Measurements from ENCODE around the gene CSRNP3.

CSRNP3 gene

GRCh38 chr2:165469417-165469816 lies at the start of gene CSRNP3:
TSS of gene CSRNP3 (plus strand) at chr2:165469698. CDS start at chr2:165595066, 125,368 bp downstream.
- no peak for DNase-seq

GRCh38 chr2:165420231-165420630 lies 49.3 kb upstream of the CSRNP3 start:
- no peak for DNase-seq

DNA sequence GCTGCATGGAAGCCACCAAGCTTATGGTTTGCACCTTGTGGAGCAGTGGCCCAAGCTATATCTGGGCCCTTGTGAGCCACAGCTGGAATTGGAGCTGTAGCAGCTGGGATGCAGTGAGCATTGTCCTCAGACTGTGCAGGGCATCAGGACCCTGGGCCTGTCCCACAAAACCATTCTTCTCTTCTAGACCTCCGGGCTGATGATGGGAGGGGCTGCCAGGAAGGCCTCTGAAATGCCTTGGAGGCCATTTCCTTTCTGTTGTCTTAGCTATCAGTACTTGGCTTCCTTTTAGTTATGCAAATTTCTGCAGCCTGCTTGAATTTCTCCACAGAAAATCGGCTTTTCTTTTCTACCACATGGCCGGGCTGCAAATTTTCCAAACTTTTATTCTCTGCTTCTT lies 46.4 kb upstream of the CSRNP3 start:
- DNase-seq, result no peak

GRCh38 chr2:165425556-165425955 lies 43.9 kb upstream of the CSRNP3 start:
- no peak for DNase-seq

DNA sequence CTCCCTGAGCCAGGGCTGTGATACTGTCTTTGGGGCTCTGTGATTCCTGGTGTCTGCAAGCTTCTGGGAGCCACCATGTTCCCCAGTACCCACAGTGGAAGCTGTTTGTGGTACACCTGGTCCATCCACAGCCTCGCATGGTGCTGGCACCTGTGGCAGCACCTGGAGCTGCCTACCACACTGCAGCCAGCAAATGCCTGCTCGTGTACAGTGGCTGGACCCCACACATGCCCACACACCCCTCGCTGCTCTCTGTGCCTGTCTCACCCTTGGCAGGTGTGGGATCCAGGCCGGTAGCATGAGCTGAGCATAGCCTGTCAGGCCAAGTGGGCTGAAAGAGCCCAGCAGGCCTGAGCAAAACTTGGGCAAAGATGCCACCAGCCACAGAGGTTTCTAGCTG lies 41.8 kb upstream of the CSRNP3 start:
- DNase-seq, result no peak

DNA sequence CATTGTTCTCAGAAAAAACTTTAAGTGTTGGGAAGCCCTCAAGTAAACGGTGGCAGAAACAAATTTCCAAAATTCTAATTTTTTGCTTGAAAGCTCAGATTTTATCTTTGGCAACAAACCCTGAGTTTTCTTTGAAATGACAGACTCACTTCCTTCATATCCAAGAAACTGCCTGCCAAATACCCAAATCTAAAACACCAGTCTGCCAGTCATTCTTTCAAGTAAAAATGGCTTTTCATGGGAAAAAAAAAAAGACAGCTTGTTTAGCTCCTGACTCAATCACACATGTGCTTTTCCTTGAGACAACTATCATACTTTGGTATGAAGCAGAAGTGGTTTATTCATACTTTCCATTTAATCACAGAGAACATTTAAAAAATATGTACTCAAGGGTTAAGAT lies 40.6 kb upstream of the CSRNP3 start:
- no peak for DNase-seq

- no peak for DNase-seq
Observed at GRCh38 chr2:165431014-165431413, 38.5 kb upstream of the CSRNP3 start.

DNA sequence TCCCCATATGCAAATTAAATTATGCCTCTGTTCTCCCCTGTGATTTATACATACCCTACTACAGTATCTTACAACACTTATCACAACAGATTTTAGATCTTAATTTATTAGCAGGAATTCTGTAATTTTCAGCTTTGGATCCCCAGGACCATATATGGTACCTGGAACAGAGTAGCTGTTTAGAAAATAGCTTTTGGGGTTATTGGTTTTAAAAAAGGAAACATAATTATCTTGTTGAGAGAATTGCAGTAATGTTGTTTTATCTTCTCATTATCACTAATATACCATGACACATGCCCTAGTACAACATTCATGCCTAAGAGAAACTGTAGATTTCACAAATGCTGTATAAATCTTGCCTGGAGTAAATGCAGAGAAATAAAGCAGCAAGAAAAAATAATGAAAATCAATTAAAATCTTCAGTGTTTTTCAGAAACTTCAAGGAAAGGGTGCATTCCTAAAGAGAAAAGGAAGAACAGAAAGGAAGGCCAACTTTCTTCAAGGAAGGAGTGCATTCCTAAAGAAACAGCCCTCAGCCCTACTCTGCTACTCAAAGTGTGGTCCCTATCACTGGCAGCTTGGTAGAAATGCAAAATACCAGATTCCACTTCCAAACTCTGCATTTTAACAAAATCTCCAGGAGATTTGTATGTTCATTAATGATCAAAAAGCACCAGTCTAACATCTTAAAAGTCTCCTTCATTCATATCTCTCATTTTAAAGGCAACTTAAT lies 37.1 kb upstream of the CSRNP3 start:
- no peak for DNase-seq

DNA sequence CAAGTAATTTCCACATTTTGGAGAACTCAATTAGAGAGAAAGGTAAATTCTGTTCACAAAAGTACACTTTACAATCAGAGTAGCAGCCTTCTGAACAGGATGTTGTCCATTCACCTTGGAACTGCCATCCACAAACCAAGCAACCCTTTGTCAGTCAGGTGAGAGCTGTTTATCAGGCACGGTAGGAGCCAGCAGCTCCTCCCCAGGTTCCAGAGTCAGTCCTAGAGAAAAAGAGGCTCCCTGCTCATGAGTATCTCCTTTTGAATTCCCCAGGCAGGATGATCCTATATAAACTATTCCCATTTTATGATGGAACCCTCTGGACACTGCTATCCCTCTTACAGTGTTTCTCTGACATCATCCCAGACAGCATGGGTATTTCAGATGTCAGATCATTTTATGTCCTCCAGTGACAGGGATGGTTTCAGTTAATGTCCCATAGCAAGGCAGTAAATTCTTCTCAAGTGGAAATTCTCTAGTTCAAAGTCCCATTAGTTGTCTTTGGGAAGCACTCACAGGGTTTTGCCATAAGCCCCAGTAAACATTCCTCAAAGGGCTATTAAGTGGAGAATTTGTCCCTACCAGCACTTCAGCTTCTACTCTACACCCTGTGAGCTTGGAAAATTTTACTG lies 34.5 kb upstream of the CSRNP3 start:
- no peak for DNase-seq

DNA sequence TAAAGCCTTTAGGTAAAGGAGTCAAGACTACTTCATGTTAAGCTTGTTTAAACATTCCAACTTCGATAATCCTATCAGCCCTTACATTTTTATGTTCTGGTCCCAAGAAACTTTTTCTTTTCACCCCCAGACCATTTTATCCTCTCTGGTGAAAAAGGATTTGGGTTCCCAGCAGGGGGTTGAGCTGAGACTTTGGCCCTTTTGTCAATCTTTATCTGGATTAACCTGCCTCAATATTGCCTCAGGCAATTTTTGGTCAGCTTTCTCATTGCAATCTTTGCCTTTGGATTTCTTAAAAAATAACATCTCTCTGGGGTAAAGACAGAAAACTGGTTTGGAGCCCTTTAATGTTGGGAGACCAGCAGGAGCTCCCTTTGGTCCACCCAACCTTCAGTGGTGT lies 33.9 kb upstream of the CSRNP3 start:
- no peak for DNase-seq

DNA sequence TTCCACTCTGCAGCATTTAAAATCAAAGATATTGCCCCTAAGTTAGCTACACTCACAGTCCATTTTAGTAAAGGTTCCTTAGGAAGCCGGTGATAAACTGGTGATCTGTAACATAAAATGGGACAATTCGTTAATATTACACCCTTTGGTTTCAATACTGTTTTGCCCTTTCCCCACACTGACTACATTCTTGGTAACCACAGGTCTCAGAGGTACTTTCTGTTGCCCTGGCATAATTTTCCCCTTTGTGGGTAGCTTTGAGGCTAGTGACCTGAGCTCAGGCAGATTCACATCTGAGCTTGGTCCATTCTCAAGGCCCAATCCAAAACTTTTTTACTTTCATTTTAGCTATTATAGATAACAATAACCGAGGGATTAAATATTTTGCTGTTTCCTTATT lies 32.9 kb upstream of the CSRNP3 start:
- DNase-seq, result no peak

DNA sequence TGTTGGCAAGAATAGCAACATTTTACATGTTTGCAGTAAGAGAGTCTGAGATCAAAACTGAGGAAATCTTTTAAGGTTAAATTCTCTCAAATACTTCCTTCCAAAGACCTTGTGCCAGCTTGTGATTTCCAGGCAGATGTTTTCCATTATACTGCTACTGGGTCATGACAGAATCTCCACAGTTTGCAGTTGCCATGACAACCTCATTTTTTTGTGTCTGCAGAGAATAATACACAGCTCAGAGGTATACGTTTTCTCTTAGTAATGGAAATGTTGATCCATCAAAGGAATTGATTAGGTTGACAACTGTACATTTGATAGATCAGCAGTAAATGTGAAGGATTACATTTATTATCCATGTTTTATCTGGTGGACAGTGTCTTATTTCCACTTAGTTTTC lies 29.1 kb upstream of the CSRNP3 start:
- DNase-seq, result no peak

DNA sequence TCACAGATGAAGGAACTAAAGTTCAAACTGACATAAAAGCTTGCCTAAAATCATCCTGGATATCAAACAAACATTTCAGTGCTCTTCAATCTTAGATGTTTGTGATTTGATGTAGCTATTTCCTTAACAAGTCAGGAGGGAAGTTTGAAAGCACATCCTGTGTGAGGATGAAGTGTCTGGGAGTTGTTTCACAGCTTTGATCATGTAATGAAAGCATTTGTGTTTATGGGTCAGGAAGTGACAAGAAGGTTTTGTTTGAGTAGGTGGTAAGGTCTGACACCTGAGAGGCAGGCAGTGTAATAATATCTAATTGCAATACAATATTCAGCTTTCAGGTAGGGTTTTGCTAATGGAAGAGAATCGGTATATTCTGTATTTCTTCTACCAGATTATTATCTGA lies 26.0 kb upstream of the CSRNP3 start:
- DNase-seq, result no peak

- no peak for DNase-seq
Observed at GRCh38 chr2:165448406-165448805, 21.1 kb upstream of the CSRNP3 start.

GRCh38 chr2:165450156-165450555 lies 19.3 kb upstream of the CSRNP3 start:
- DNase-seq, result no peak

GRCh38 chr2:165452327-165452726 lies 17.2 kb upstream of the CSRNP3 start:
- no peak for DNase-seq

DNA sequence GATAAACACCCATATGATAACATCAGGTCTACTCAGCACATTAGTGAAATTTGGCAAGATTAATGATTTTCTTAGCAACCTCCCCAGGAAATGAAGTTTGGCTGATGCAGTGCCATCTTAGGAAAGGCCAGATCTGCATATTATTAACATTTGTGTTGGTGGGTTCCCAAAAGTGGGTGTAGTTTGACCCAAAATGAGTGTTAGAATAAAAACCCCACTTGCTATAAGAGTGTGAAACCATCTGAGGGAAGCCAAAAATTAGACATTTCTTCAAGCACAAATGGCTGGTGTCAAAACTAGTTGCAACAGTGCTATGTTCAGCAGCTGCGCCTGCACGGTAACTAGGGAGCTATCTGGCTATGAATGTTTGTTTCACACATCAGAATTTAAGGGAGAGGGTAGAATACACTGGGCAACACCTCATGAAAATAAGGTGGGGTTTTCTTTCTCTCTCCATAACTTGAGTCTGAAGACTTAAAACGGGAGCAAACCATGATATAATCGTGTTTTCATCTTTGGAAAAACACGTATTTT lies 15.9 kb upstream of the CSRNP3 start:
- no peak for DNase-seq

- no peak for DNase-seq
Observed at GRCh38 chr2:165454905-165455304, 14.6 kb upstream of the CSRNP3 start.

GRCh38 chr2:165456027-165456426 lies 13.5 kb upstream of the CSRNP3 start:
- no peak for DNase-seq

- DNase-seq, result no peak
Observed at GRCh38 chr2:165462443-165462842, 7.1 kb upstream of the CSRNP3 start.

- DNase-seq, result no peak
Observed at GRCh38 chr2:165466386-165466785, 3.1 kb upstream of the CSRNP3 start.

- no peak for DNase-seq
Observed at GRCh38 chr2:165467921-165468320, 1.6 kb upstream of the CSRNP3 start.

GRCh38 chr2:165470361-165470760 lies 863 bp downstream of the CSRNP3 start:
- no peak for DNase-seq

- no peak for DNase-seq
Observed at GRCh38 chr2:165471349-165471950, 2.0 kb downstream of the CSRNP3 start.

Data from GF-D8 (cell line).